Tibial nerve (tissue), 4 donors: ENCODE measurements around the gene PERCC1. TPM values are rescaled to one million over a fixed set of nuclear protein-coding genes. Genes with fewer than 3 reads are reported as not detected.

Source experiments
- DNase-seq, 2 donors: peaks; one replicate each; pipeline ENCODE4 v3.0.0-alpha.2; 2019; ENCODE audit warnings: low spot score in 2 of 2
- H3K27ac ChIP-seq, 4 donors: fragments of 200-600 bp; sonication (generic) in 3 of 4; one replicate each; pipeline ENCODE4 v1.5.1; 2017 to 2019; ENCODE audit warnings: mild to moderate bottlenecking in 1 of 4
- H3K27me3 ChIP-seq, 2 donors: fragments of 200-600 bp; sonication (generic) in 1 of 2; one replicate each; pipeline versions ENCODE4 v1.5.1 to v1.6.0; 2017 to 2019
- H3K36me3 ChIP-seq, 3 donors: fragments of 200-600 bp; sonication (generic); one replicate each; pipeline ENCODE4 v1.5.1; 2018 to 2019
- H3K4me1 ChIP-seq, 4 donors: fragments of 200-600 bp; sonication (generic) in 3 of 4; one replicate each; pipeline ENCODE4 v1.5.1; 2017 to 2019
- H3K4me3 ChIP-seq, 4 donors: fragments of 200-600 bp; sonication (generic) in 3 of 4; one replicate each; pipeline ENCODE4 v1.5.1; 2017 to 2019; ENCODE audit warnings: mild to moderate bottlenecking in 1 of 4, moderate library complexity in 1 of 4
- H3K9me3 ChIP-seq, 4 donors: fragments of 200-600 bp; sonication (generic) in 3 of 4; one replicate each; pipeline ENCODE4 v1.5.1; 2017 to 2019
- EP300 ChIP-seq, 2 donors: sonication (generic); formaldehyde crosslinking; IDR thresholded peaks; one replicate each; pipeline ENCODE4 v1.6.1; 2017; ENCODE audit warnings: antibody characterized with exemption in 2 of 2, mild to moderate bottlenecking in 1 of 2
- POLR2A ChIP-seq, 2 donors: fragments of 450-650 bp; IDR thresholded peaks; one replicate each; pipeline ENCODE4 v1.6.1; 2017; ENCODE audit warnings: antibody characterized with exemption in 2 of 2, mild to moderate bottlenecking in 2 of 2, moderate library complexity in 2 of 2
- WGBS, 2 donors: methylation state at CpG; one replicate each; pipeline ENCODE4 v1.1.5; 2018; 5-methylcytosine and 5-hydroxymethylcytosine counted together
- total RNA-seq, 4 donors: library from RNA; depleted of rRNA; stranded (reverse); fragments of >200 nt; gene quantifications; one replicate each; pipeline ENCODE4 v1.1.0, GENCODE V29; 2016
- TF ChIP-seq, protein P1 (sequence below), 5 experiments: fragments of 200-600 bp in 3 of 5; fragments of 450-650 bp in 2 of 5; sonication (generic) in 3 of 5; IDR thresholded peaks; one replicate each; pipeline ENCODE4 v1.5.1; 2016 to 2019; ENCODE audit warnings: antibody characterized with exemption in 5 of 5, mild to moderate bottlenecking in 3 of 5, moderate library complexity in 2 of 5

The PERCC1 gene
- 1 to 10 TPM in 1 of 4 donors, not detected in 3; 1.1 TPM for total RNA-seq

DNA sequence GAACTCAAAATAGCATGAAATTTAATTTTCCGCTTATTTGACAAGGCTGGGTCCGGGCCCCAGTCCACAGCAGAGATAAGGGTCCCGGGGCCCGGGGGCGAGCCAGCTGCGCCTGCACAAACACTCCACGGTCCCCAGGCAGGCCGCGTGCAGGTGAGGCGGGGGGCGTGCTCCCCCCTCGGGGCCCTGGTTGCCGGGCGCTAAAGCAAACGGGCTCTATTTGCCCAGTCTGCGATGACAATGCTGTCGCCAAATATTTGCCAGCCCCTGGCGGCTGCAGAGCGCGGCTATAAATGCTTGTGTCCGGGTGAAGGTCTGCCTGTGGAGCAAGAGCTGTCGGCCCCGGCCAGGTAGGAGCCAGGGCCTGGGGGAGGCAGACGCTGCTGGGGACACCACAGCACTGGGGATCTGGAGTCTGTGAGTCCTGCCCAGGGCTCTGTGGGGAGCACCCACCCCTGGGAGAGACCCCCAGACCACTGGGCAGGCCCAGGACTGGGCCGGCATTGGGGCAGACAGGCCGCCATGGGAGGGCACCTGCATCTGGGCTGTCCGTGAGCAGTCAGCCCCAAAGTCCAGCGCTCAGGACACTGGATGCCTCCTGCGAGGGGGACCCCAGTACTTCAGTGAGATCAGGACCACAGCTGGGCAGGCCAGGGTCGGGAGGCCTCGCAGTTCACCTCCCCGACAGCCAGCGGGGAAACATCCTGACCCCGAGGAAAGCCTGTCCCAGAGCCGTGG is at the start of gene PERCC1:
TSS of gene PERCC1 (plus strand) at position 320 of the 738 bp plus-strand sequence. CDS start 1,516 bp downstream, outside the sequence.
- DNase-seq, result no peak
- Histone ChIP-seq H3K27ac (no peak within 1 kb of the TSS), H3K36me3 (peaks cover 0 to 28% (median 0%) of the 10 kb centered on the region in 3 donors), H3K27me3 (peaks cover 0 to 23% of the 10 kb centered on the region in 2 donors), H3K9me3 (no peaks in the 10 kb centered on the region), H3K4me1 (peaks cover 0 to 6% (median 5%) of the 10 kb centered on the region in 4 donors), H3K4me3 (no peak within 1 kb of the TSS)
- 45 to 49% methylated on average over 16 to 31 of the region's 35 CpGs for WGBS, 2 donors
- TF ChIP-seq, protein P1, sequence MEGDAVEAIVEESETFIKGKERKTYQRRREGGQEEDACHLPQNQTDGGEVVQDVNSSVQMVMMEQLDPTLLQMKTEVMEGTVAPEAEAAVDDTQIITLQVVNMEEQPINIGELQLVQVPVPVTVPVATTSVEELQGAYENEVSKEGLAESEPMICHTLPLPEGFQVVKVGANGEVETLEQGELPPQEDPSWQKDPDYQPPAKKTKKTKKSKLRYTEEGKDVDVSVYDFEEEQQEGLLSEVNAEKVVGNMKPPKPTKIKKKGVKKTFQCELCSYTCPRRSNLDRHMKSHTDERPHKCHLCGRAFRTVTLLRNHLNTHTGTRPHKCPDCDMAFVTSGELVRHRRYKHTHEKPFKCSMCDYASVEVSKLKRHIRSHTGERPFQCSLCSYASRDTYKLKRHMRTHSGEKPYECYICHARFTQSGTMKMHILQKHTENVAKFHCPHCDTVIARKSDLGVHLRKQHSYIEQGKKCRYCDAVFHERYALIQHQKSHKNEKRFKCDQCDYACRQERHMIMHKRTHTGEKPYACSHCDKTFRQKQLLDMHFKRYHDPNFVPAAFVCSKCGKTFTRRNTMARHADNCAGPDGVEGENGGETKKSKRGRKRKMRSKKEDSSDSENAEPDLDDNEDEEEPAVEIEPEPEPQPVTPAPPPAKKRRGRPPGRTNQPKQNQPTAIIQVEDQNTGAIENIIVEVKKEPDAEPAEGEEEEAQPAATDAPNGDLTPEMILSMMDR (IDR thresholded peaks at IDR 0.05), result no peak
- TF ChIP-seq EP300 (IDR thresholded peaks at IDR 0.05), result no peak
- TF ChIP-seq POLR2A (IDR thresholded peaks at IDR 0.05), result no peak

DNA sequence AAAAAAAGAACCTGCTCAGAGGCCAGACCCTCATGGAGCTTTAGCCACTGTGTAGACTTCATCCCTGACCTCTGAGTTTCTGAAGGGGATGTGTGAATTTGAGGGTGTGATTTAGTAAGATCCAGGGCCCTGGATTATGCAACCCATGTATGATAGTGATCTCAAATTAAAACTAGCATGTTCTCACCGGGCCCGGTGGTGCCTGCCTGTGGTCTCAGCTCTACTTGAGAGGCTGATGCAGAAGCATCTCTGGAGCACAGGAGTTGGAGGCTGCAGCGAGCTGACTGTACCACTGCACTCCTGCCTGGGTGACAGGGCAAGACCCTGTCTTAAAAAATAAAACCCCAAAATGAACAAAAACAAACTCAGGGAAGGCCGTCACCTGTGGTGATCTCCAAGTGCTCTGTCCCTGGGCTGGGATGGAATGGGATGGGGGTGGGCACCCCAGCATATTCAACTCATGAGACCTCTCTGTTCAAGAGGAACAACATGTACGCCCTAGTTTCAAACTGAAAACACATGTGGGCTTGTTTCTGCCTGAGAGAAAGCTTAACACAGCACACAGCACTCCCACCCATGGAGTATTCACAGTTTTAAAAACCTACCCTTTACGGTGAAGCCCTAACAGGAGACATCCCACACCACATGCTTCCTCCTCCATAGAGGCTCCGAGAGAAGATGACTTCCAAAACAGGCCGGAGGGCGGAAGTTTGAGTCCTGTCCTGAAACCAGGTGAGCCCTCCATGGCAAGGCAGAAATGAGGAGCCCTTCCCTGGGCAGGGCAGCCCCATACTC is 49.1 kb upstream of the PERCC1 start:
- no peak overlapping the region for H3K4me3 ChIP-seq
- DNase-seq, result no peak
- no peaks in the 10 kb centered on the region for H3K27me3 ChIP-seq
- no peak overlapping the region for H3K27ac ChIP-seq
- H3K36me3 ChIP-seq, result peaks cover 0 to 78% (median 12%) of the 10 kb centered on the region in 3 donors
- peaks cover 0 to 28% (median 10%) of the 10 kb centered on the region in 4 donors for H3K4me1 ChIP-seq
- TF ChIP-seq, protein P1 (IDR thresholded peaks at IDR 0.05), result no peak
- TF ChIP-seq EP300 (IDR thresholded peaks at IDR 0.05) (no peak), POLR2A (IDR thresholded peaks at IDR 0.05) (no peak)
- H3K9me3 ChIP-seq, result no peaks in the 10 kb centered on the region
- WGBS, 2 donors, result 88 to 89% methylated on average over 9 of the region's 9 CpGs

DNA sequence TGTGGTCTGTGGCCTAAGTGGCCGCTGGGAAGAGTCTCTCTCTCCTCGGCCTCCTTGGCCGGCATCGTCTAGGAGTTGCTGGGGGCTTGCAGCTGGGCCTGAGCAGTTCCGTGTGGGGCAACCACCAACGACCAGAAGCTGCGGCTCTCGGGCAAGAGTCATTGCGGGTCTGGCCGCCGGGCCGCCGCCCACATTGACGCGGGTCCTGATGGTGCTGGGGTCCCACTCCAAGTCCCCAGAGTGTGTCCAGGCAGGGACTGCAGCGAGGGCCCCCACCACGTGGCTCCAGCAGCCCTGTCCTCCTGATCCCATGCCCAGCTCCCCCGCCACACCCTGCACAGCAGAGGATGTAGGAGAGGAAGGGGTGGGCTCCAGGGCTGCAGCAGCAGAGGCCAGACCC is 47.3 kb upstream of the PERCC1 start:
- Histone ChIP-seq H3K9me3 (no peaks in the 10 kb centered on the region), H3K4me1 (peaks cover 0 to 14% (median 8%) of the 10 kb centered on the region in 4 donors)
- 90 to 93% methylated on average over 17 to 18 of the region's 18 CpGs for WGBS, 2 donors

GRCh38 chr16:1385232-1385631 is 45.6 kb upstream of the PERCC1 start:
- no peak for DNase-seq
- TF ChIP-seq, protein P1 (IDR thresholded peaks at IDR 0.05), result no peak
- Histone ChIP-seq H3K27me3 (no peaks in the 10 kb centered on the region), H3K4me1 (no peaks in the 10 kb centered on the region), H3K36me3 (peaks cover 0 to 97% (median 12%) of the 10 kb centered on the region in 3 donors), H3K27ac (no peak overlapping the region), H3K9me3 (no peaks in the 10 kb centered on the region), H3K4me3 (no peak overlapping the region)
- 95 to 96% methylated on average over 39 of the region's 39 CpGs for WGBS, 2 donors

More for the DNA sequence above, 47.3 kb upstream of the PERCC1 start:
- TF ChIP-seq, protein P1 (IDR thresholded peaks at IDR 0.05), result no peak
- TF ChIP-seq EP300 (IDR thresholded peaks at IDR 0.05), result no peak
- no peak for TF ChIP-seq POLR2A (IDR thresholded peaks at IDR 0.05)
- H3K27me3 ChIP-seq, result no peaks in the 10 kb centered on the region
- no peak overlapping the region for H3K4me3 ChIP-seq
- no peak overlapping the region for H3K27ac ChIP-seq
- DNase-seq, result no peak
- H3K36me3 ChIP-seq, result peaks cover 0 to 80% (median 12%) of the 10 kb centered on the region in 3 donors

DNA sequence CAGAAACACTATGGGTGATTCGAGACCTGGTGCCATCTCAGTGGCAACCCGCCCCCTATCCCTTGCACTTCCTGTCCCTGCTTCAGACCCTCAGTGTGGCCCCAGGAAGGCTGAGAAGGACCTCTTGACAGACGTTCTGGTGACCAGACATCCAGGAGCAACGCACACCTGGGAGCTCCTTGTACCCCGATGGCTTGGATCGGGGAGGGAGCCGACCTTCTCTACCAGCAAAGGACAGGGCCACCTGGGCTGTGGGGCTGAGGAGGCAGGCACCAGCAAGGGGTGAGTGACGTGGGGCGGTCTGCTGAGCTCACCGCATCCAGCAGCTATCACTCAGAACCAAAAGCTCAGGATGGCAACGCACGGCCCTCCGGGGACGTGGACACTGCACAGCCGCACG is 43.5 kb upstream of the PERCC1 start:
- no peaks in the 10 kb centered on the region for H3K27me3 ChIP-seq
- DNase-seq, result no peak
- H3K4me1 ChIP-seq, result no peaks in the 10 kb centered on the region
- WGBS, 2 donors, result 91 to 92% methylated on average over 16 of the region's 16 CpGs
- H3K27ac ChIP-seq, result no peak overlapping the region
- TF ChIP-seq EP300 (IDR thresholded peaks at IDR 0.05), result no peak
- TF ChIP-seq POLR2A (IDR thresholded peaks at IDR 0.05), result no peak
- TF ChIP-seq, protein P1 (IDR thresholded peaks at IDR 0.05), result no peak
- H3K36me3 ChIP-seq, result peaks cover 0 to 98% (median 18%) of the 10 kb centered on the region in 3 donors
- H3K9me3 ChIP-seq, result no peaks in the 10 kb centered on the region
- no peak overlapping the region for H3K4me3 ChIP-seq
